MM.1S (cell line): Measurements from ENCODE around the gene OR14C36.

Experiments
- EZH2 ChIP-seq: fragments of 300-600 bp; sonication (generic); optimal IDR thresholded peaks from 2 replicates; pipeline ENCODE3; 2017; ENCODE audit warnings: low read depth, mild to moderate bottlenecking, antibody characterized with exemption, low read length, mixed read lengths
- TF ChIP-seq, protein P1 (sequence below): fragments of 300-600 bp; sonication (generic); IDR thresholded peaks from 2 replicates; pipeline ENCODE4 v1.5.1; 2016; ENCODE audit warnings: antibody characterized with exemption, low read length, mixed read lengths

GRCh38 chr1:248348475-248348874, at the start of gene OR14C36:
- TF ChIP-seq, protein P1, sequence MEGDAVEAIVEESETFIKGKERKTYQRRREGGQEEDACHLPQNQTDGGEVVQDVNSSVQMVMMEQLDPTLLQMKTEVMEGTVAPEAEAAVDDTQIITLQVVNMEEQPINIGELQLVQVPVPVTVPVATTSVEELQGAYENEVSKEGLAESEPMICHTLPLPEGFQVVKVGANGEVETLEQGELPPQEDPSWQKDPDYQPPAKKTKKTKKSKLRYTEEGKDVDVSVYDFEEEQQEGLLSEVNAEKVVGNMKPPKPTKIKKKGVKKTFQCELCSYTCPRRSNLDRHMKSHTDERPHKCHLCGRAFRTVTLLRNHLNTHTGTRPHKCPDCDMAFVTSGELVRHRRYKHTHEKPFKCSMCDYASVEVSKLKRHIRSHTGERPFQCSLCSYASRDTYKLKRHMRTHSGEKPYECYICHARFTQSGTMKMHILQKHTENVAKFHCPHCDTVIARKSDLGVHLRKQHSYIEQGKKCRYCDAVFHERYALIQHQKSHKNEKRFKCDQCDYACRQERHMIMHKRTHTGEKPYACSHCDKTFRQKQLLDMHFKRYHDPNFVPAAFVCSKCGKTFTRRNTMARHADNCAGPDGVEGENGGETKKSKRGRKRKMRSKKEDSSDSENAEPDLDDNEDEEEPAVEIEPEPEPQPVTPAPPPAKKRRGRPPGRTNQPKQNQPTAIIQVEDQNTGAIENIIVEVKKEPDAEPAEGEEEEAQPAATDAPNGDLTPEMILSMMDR: no peak
- no peak for TF ChIP-seq EZH2
